ENCODE measurements around the gene WDFY1.

GRCh38 chr2:223896833-223897311 is 48.3 kb downstream of the WDFY1 start:
- TF ChIP-seq BACH2 (CRISPR knock-in tag; IDR thresholded peaks at IDR 0.05; ENCODE audit: borderline replicate concordance) (no peak), ZFP3 (CRISPR knock-in tag; IDR thresholded peaks at IDR 0.05) (no peak)

All from SK-N-SH treated with all-trans-retinoic acid at 6 μM for 48 hours (cell line).